ENCODE results near the gene SYT9.

GRCh38 chr11:7484645-7485044 lies 232.9 kb downstream of the SYT9 start:
- no peak for TF ChIP-seq CTCF (IDR thresholded peaks at IDR 0.05; ENCODE audit: control extremely low read depth in 1 of 3, insufficient read depth in 1 of 3, low read depth in 1 of 3, low read length in 3 of 3)
- TF ChIP-seq POLR2A (IDR thresholded peaks at IDR 0.05; ENCODE audit: control extremely low read depth in 1 of 2, low read depth in 2 of 2, low read length in 2 of 2) = no peak
- TF ChIP-seq EZH2 (IDR thresholded peaks at IDR 0.05; ENCODE audit: low read depth, low read length, severe bottlenecking) = no peak
- no peak for TF ChIP-seq POLR2AphosphoS5 (IDR thresholded peaks at IDR 0.05; ENCODE audit: low read depth, low read length)
- no peak for TF ChIP-seq SIX5 (IDR thresholded peaks at IDR 0.05; ENCODE audit: low read depth, low read length)
- no peak for TF ChIP-seq KDM1A (IDR thresholded peaks at IDR 0.05; ENCODE audit: borderline replicate concordance, low read length)
- TF ChIP-seq GABPA (IDR thresholded peaks at IDR 0.05; ENCODE audit: borderline replicate concordance, insufficient read depth, low read length) = no peak
- no peak for TF ChIP-seq USF2 (IDR thresholded peaks at IDR 0.05; ENCODE audit: low read length)
- TF ChIP-seq TCF12 (IDR thresholded peaks at IDR 0.05; ENCODE audit: low read depth, low read length) = no peak

All from H1 (cell line).